Activated CD4-positive, alpha-beta T cell treated with anti-CD3 and anti-CD28 coated beads, Interleukin-2, amount 50 U/mL, for 16 hours (primary cell): ENCODE data around the gene OR11G2.
"Not testable (repeated sequence)": the region's sequence is repeated elsewhere in the genome, so short reads cannot be mapped to it uniquely, and the experiment has no call there.

Experiments used
- DNase-seq: peaks from one replicate; pipeline ENCODE4 v3.0.0-alpha.2; 2020

The OR11G2 gene

GRCh38 chr14:20228681-20229080 lies 38.0 kb downstream of the OR11G2 start, which contains the start of gene OR11H7:
TSS of gene OR11H7 (plus strand) at chr14:20228981.
- DNase-seq = no peak

GRCh38 chr14:20235415-20235814 lies 44.7 kb downstream of the OR11G2 start:
- DNase-seq = not testable (repeated sequence)

- peak; percentile 5 for DNase-seq
Measured at GRCh38 chr14:20247646-20248246, 57.0 kb downstream of the OR11G2 start.
